ENCODE results near the gene RRM2.

DNA sequence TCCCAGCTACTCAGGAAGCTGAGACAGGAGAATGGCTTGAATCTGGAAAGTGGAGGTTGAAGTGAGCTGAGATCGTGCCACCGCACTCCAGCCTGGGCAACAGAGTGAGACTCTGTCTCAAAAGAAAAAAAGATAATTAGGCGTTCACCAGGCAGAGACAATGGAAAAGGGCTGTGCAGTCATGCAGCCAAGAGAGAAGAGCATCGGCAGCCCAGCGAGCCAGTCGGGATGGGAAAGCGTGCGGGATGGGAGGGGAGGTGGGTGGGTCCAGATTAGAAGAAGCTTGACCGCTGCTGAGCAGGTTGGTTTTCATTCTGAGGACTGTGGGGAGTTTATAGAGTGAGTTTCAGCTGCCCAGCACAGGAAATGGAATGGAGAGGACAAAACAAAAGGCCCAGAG is 27.4 kb upstream of the RRM2 start:
- TF ChIP-seq, protein P1, sequence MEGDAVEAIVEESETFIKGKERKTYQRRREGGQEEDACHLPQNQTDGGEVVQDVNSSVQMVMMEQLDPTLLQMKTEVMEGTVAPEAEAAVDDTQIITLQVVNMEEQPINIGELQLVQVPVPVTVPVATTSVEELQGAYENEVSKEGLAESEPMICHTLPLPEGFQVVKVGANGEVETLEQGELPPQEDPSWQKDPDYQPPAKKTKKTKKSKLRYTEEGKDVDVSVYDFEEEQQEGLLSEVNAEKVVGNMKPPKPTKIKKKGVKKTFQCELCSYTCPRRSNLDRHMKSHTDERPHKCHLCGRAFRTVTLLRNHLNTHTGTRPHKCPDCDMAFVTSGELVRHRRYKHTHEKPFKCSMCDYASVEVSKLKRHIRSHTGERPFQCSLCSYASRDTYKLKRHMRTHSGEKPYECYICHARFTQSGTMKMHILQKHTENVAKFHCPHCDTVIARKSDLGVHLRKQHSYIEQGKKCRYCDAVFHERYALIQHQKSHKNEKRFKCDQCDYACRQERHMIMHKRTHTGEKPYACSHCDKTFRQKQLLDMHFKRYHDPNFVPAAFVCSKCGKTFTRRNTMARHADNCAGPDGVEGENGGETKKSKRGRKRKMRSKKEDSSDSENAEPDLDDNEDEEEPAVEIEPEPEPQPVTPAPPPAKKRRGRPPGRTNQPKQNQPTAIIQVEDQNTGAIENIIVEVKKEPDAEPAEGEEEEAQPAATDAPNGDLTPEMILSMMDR (IDR thresholded peaks at IDR 0.05; ENCODE audit: poor library complexity, severe bottlenecking): no peak
- no peak for TF ChIP-seq EP300 (conservative IDR thresholded peaks at IDR 0.05; ENCODE audit: poor library complexity, severe bottlenecking)
- no peak for TF ChIP-seq EZH2 (IDR thresholded peaks at IDR 0.05; ENCODE audit: borderline replicate concordance, insufficient read depth, low read length, poor library complexity, severe bottlenecking)
- TF ChIP-seq RAD21 (conservative IDR thresholded peaks at IDR 0.05): no peak
- TF ChIP-seq POLR2AphosphoS5 (IDR thresholded peaks at IDR 0.05): no peak

Data from neural cell (in vitro differentiated cells).